Lower lobe of right lung (tissue), 2 donors: ENCODE data around the gene CHODL. TPM values are rescaled to one million over a fixed set of nuclear protein-coding genes. Genes with fewer than 3 reads are reported as not detected.

ENCODE experiments used
- ATAC-seq, 2 donors: fragments of 200-7000 bp; cut with Tn5 transposase; one replicate each; pipeline ENCODE4 v1.9.1; 2020 to 2022; ENCODE audit warnings: mild to moderate bottlenecking in 2 of 2, moderate library complexity in 2 of 2
- DNase-seq: peaks from one replicate; pipeline ENCODE4 v3.0.0-alpha.2; 2020
- H3K27ac ChIP-seq: fragments of 200-600 bp; one replicate; pipeline ENCODE4 v1.8.0; 2022
- H3K27me3 ChIP-seq: fragments of 200-600 bp; one replicate; pipeline ENCODE4 v1.8.0; 2022; ENCODE audit warnings: low read depth
- H3K36me3 ChIP-seq: fragments of 200-600 bp; one replicate; pipeline ENCODE4 v1.8.0; 2022; ENCODE audit warnings: mild to moderate bottlenecking
- H3K4me1 ChIP-seq: fragments of 200-600 bp; one replicate; pipeline ENCODE4 v1.8.0; 2022
- H3K4me3 ChIP-seq: fragments of 200-600 bp; one replicate; pipeline ENCODE4 v1.8.0; 2022; ENCODE audit warnings: mild to moderate bottlenecking
- H3K9me3 ChIP-seq: fragments of 200-600 bp; one replicate; pipeline ENCODE4 v1.8.0; 2022
- intact Hi-C: fragments of 100-400 bp; cut with DNase I; formaldehyde crosslinking; loops from one replicate; pipeline ENCODE4 v1.11.0; 2022
- total RNA-seq: library from RNA; stranded (reverse); fragmentation: NEBNext Ultra II Directional; extraction: Animal tissue kit (Norgen Biotek cat#: 25700); gene quantifications from one replicate; pipeline ENCODE4 v1.2.1, GENCODE V29; 2021
- TF ChIP-seq, protein P1 (sequence below): fragments of 200-600 bp; IDR thresholded peaks from one replicate; pipeline ENCODE4 v1.8.0; 2022; ENCODE audit warnings: antibody characterized with exemption, mild to moderate bottlenecking
- donor health status: DM: no; HTN: yes; CAD: no; lungs with severe emphysema.

CHODL gene
- total RNA-seq, 1 donor from 2014 or later: not detected

DNA sequence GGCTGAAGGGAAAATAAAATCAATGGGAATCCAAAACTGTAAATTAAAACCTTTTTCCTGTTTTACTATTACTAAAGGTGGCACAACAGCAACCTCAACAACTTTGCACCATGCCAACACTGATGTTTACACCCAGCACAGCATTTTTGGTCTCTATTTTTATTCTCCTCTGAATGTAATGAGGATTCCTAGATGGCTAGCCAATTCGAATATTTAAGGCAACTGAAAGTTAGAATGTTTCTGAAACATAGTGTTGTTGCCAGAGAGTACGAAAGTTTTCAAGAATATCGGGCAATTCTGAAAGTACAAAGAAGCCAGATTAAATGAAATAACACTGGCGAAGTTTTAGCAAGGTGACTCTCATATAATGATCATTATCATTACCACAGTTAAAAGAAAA lies 40.7 kb downstream of the CHODL start:
- ATAC-seq (no peak), DNase-seq (no peak)
- no peaks in the 10 kb centered on the region for H3K4me1 ChIP-seq
- H3K27me3 ChIP-seq: no peaks in the 10 kb centered on the region
- intact Hi-C loops: no loop called here
- no peaks in the 10 kb centered on the region for H3K9me3 ChIP-seq
- no peaks in the 10 kb centered on the region for H3K36me3 ChIP-seq
- H3K27ac ChIP-seq: no peak overlapping the region
- TF ChIP-seq, protein P1, sequence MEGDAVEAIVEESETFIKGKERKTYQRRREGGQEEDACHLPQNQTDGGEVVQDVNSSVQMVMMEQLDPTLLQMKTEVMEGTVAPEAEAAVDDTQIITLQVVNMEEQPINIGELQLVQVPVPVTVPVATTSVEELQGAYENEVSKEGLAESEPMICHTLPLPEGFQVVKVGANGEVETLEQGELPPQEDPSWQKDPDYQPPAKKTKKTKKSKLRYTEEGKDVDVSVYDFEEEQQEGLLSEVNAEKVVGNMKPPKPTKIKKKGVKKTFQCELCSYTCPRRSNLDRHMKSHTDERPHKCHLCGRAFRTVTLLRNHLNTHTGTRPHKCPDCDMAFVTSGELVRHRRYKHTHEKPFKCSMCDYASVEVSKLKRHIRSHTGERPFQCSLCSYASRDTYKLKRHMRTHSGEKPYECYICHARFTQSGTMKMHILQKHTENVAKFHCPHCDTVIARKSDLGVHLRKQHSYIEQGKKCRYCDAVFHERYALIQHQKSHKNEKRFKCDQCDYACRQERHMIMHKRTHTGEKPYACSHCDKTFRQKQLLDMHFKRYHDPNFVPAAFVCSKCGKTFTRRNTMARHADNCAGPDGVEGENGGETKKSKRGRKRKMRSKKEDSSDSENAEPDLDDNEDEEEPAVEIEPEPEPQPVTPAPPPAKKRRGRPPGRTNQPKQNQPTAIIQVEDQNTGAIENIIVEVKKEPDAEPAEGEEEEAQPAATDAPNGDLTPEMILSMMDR: no peak
- H3K4me3 ChIP-seq: no peak overlapping the region

DNA sequence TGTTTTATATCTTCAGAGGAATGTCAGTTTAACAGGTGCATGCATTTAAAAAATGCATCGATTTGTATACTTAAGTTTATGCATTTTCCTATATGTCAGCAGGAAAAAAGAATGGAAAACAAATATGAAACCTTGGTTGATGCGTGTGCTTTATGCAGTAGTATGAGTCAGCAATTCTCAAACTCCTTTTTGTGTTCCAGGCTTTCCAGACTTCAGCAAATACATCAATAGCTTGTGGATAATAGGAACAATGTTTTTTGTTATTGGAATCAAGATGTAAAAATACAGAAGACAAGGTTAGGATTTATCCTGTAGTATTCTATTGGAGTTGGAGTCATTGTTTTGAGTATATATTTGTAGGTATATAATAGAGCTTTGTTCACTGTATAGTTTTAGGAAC lies 45.2 kb downstream of the CHODL start:
- intact Hi-C loops: no loop called here
- no peak for ATAC-seq

DNA sequence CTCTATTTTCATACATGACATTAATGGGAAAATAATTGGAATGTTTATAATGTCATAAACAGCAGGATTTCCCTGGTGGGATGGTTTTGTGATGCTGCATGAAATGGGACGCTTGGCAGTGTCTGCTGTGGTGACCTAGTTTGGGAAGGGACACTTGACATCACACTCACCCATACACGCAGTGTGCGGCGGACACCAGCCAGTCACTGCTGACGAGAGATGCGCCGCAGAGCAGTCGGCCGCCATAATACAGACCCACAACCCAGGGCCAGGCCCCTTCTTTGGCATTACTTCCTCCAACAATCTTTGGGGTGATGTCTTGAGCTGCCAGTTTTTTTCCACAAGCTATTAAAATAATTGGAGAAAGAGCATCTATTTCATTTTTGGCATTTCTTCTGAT lies 49.5 kb downstream of the CHODL start:
- H3K27ac ChIP-seq: no peak overlapping the region
- no peaks in the 10 kb centered on the region for H3K27me3 ChIP-seq
- DNase-seq: no peak
- TF ChIP-seq, protein P1: no peak
- H3K4me1 ChIP-seq: no peaks in the 10 kb centered on the region
- no peaks in the 10 kb centered on the region for H3K9me3 ChIP-seq
- intact Hi-C loops: no loop called here
- H3K4me3 ChIP-seq: no peak overlapping the region
- no peaks in the 10 kb centered on the region for H3K36me3 ChIP-seq
- ATAC-seq: no peak

More for the DNA sequence above, 45.2 kb downstream of the CHODL start:
- Histone ChIP-seq H3K36me3 (no peaks in the 10 kb centered on the region), H3K4me1 (no peaks in the 10 kb centered on the region), H3K27me3 (no peaks in the 10 kb centered on the region), H3K27ac (no peak overlapping the region), H3K9me3 (no peaks in the 10 kb centered on the region), H3K4me3 (no peak overlapping the region)
- TF ChIP-seq, protein P1: no peak
- no peak for DNase-seq

DNA sequence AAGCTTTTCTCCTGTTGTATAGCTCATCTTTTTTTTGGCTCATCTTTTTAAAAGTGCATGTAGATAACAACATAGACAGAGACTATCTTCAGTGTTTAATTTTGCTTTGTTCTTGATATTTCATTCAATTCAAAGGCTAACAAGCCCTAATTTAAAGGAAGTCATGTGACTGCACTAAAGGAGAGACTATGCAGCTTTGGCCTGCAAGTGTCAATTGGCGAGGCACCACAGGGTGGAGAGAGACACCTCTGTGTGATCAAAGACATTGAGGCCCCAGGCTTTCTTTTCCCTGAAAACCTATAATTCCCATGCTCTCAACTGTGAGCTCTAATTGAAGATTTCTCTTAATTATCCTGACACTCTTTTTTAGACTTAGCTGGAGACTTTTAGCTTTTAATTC lies 53.6 kb downstream of the CHODL start:
- H3K4me3 ChIP-seq: no peak overlapping the region
- no peaks in the 10 kb centered on the region for H3K27me3 ChIP-seq
- no peak for ATAC-seq
- H3K36me3 ChIP-seq: no peaks in the 10 kb centered on the region
- no peaks in the 10 kb centered on the region for H3K9me3 ChIP-seq
- intact Hi-C loops: no loop called here
- no peak overlapping the region for H3K27ac ChIP-seq
- TF ChIP-seq, protein P1: no peak
- DNase-seq: no peak
- H3K4me1 ChIP-seq: no peaks in the 10 kb centered on the region

Other genes with a start within 250 kb of the CHODL start
- not detected for gene TMPRSS15, start 159.0 kb downstream of the CHODL start, total RNA-seq